Measurements from ENCODE around the gene LRP1.
"Not testable (repeated sequence)": the region's sequence is repeated elsewhere in the genome, so short reads cannot be mapped to it uniquely, and the experiment has no call there.

The LRP1 gene

GRCh38 chr12:57112492-57113294 lies 15.6 kb upstream of the LRP1 start:
- DNase-seq = no peak

DNA sequence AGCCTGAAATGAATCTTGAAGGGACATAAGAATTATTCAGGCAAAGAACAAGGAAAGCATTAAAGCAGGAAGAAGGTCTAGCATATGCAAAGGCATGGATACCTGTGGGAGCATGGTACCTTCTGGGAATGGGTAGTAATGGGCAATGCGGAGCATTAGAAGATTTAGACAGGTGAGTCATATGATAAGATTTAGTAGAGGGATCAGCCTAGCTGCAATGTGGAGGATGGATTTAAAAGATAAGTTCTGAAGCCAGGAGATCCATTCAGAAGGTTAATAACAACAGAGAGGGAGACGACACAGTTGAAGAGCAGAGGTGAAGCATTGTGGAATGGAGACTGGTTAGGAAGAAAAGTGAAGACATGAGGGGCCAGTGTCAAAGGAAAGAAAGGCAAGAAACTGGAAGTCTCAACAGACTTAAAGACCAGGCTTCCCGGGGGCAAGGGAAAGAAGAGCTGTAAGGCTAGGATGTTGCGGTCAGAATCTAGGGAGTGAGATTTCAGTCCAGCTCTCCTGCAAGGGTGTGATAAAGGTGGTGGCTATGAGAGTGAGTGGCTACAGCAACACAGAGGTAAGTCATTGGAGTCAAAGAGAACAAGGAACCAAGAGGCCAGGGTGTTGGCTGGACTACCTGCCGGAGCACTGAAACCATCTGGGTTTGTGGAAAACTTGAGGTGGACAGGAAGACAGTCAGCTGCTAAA lies 11.6 kb upstream of the LRP1 start:
- no peak for DNase-seq

GRCh38 chr12:57118711-57119271 lies 9.5 kb upstream of the LRP1 start:
- DNase-seq = no peak

DNA sequence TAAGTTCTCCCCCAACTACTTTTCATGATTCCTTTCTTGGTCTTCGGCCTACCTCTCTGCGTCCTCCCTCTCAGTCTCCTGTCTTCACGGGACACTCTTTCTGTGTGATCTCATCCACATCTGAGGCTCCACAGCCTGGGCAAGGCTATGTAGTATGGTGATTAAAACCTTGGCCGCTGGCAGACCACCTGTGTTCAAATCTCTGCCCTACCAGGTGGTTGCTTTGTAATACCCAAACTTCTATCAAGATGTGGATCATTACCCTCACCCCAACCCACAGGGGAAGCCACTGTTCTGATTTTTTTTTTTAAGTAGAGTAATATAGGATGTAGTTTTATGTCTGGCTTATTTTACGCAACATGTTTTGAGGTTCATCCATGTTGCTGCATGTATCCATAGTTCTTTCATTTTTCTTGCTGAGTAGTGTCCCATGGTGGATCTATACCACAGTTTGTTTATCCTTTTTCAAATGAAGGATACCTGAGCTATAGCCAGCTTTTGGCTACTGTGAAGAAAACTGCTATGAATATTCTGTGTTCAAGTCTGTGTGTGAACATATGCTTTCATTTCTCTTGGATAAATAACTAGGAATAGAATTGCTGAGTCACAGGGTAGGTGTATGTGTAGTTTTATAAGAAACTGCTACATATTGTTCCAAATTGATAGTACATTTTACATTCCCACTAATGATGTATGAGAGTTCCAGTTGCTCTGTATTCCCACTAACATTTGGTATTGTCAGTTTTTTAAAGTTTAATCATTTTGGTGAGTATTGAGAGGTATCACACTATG lies 8.8 kb upstream of the LRP1 start:
- DNase-seq = no peak

DNA sequence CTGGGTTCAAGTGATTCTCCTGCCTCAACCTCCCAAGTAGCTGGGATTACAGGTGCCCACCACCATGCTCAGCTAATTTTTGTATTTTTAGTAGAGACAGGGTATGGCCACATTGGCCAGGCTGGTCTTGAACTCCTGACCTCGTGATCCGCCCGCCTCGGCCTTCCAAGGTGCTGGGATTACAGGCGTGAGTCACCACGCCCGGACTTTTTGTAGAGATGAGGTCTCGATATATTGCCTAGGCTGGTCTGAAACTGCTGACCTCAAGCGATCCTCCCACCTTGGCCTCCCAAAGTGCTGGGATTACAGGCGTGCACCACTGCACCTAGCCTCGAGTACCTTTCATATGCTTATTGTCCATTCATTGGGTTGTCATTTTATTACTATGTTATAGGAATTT lies 7.6 kb upstream of the LRP1 start:
- DNase-seq = not testable (repeated sequence)

DNA sequence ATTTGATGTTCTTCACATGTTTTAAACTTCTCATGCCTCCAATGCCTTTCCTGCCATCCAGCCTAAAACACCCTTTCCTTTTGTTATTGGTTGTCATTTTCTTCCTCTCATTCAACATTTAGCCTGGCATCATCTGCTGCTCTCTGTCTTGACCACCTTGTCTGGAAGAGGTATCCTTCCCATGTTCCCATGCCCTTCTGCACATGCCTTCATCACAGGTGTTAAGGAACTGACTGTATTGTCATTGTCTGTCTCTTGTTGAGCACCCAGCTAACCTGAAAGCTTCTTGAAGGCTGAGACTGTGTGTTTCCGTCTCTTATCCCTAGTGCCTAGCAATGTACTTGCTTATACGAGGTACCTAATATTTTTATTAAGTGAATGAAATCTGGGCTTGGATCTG lies 4.5 kb upstream of the LRP1 start:
- DNase-seq = no peak

GRCh38 chr12:57124261-57124877 lies 3.9 kb upstream of the LRP1 start:
- peak; percentile 70 to 72 for DNase-seq

GRCh38 chr12:57126061-57126460 lies 2.2 kb upstream of the LRP1 start:
- no peak for DNase-seq

GRCh38 chr12:57126561-57126960 lies 1.7 kb upstream of the LRP1 start:
- DNase-seq = no peak

DNA sequence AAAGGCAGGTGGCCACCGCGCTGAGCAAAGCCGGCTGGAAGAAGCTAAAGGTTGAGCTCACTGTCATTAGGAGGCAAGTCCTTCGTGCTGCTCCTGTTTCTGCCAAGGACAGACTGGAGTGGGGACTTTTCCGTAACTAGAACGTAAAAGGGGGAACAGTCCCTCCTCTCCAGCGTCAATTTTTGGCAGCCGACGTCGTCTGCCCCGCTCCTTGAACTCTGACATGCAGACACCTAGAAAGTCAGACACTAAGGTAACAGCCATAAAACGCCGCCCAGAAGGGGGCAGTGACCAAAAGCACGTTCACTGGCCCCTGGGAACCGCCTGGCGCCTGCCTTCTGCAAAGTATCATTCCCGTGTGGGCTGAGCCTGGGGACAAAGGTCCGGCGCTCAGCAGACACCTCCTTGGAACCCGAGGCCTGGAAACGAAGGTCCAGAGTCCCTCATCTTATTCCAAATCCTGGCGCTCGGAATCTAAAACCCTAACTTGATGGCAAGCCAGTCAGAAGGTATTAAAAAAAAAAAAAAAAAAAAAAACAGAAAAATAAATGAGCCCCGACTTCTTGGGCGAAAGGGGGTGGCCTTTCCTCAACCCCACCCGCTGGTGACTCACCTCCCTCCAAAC lies 1.1 kb upstream of the LRP1 start:
- DNase-seq = peak; percentile 67 to 68

- DNase-seq = no peak
These were observed 400 bp downstream of the LRP1 start for GRCh38 chr12:57128519-57129247.

- no peak for DNase-seq
These were observed 1.1 kb downstream of the LRP1 start for GRCh38 chr12:57129321-57129842.

GRCh38 chr12:57129889-57130288 lies 1.6 kb downstream of the LRP1 start:
- no peak for DNase-seq

DNA sequence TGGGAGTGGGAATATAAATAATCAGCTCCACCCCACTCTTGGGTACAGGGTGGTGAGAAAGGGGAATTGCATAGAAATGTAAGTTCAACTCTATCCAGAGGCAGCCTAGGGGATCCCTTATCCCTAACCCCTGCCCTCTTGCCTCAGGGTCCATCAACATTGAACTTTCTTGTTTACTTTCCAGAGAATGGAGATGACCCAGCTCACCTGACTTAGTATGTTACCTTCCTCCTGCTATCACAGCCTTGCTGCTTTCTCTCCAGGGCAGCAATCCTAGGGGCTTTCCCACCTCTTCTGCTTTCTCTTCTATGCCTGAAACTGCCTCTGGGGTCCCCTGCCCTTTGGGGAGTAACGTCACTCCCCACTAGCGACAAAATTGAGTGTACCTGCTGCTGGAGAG lies 2.7 kb downstream of the LRP1 start:
- no peak for DNase-seq

GRCh38 chr12:57131896-57132744 lies 3.8 kb downstream of the LRP1 start:
- DNase-seq = no peak

- DNase-seq = no peak
These were observed 4.8 kb downstream of the LRP1 start for GRCh38 chr12:57133013-57133569.

DNA sequence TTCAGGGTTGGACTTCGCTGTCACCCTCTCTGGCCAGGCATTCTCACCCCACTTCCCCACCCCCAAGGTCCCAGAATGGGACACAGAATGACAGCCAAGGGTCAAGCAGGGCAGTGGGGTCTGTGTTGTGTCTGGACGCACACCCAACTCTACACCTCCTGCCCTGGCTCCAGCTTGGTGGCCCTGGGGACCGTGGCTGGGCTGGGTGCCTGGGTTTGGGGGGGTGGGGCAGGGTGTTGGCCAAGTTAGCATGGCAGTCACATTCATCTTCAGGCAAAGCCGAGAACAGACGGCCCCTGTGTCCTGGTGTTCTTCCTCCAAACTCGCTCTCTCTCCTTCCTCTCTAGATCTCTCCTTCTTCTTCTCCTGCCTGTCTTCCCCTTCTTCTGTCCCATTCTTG lies 5.6 kb downstream of the LRP1 start:
- no peak for DNase-seq

- DNase-seq = no peak
These were observed 6.7 kb downstream of the LRP1 start for GRCh38 chr12:57134949-57135348.

- no peak for DNase-seq
These were observed 7.4 kb downstream of the LRP1 start for GRCh38 chr12:57135527-57136326.
